Activated T-helper 2 cell treated with anti-CD3 and anti-CD28 coated beads, Interferon-gamma antibody, Interleukin-2, Interleukin-4, amounts not matched to agents 10 μg/mL and 5 μg/mL and 100 μg/mL, durations not matched to agents 14 hours and 24 hours and 36 hours (primary cell): ENCODE data around the gene STRN. TPM values are rescaled to one million over a fixed set of nuclear protein-coding genes. Genes with fewer than 3 reads are reported as not detected.
"Not testable (repeated sequence)": the region's sequence is repeated elsewhere in the genome, so short reads cannot be mapped to it uniquely, and the experiment has no call there.

Experiments used
- DNase-seq: peaks from one replicate; pipeline ENCODE4 v3.0.0; 2021; ENCODE audit warnings: low spot score
- H3K27ac Mint-ChIP-seq: one replicate; pipeline ENCODE4 v1.8.0; 2021; ENCODE audit warnings: mixed read lengths
- H3K27me3 Mint-ChIP-seq: one replicate; pipeline ENCODE4 v1.8.0; 2021; ENCODE audit warnings: low read depth, mixed read lengths
- H3K36me3 Mint-ChIP-seq: one replicate; pipeline ENCODE4 v1.8.0; 2021; ENCODE audit warnings: low read depth, mixed read lengths
- H3K4me1 Mint-ChIP-seq: one replicate; pipeline ENCODE4 v1.8.0; 2021; ENCODE audit warnings: low read depth, mixed read lengths
- H3K4me3 Mint-ChIP-seq: one replicate; pipeline ENCODE4 v1.8.0; 2021; ENCODE audit warnings: low read depth, mild to moderate bottlenecking, moderate library complexity, mixed read lengths
- H3K9me3 Mint-ChIP-seq: one replicate; pipeline ENCODE4 v1.8.0; 2021; ENCODE audit warnings: mixed read lengths
- intact Hi-C: fragments of 100-400 bp; cut with micrococcal nuclease; formaldehyde crosslinking; loops from one replicate; pipeline ENCODE4 v1.15.1; 2023
- total RNA-seq: library from RNA; stranded (reverse); gene quantifications from 2 replicates; pipeline ENCODE4 v1.2.3, GENCODE V29; 2022

Gene STRN
- total RNA-seq, 1 donor from 2014 or later = 27.7 TPM

DNA sequence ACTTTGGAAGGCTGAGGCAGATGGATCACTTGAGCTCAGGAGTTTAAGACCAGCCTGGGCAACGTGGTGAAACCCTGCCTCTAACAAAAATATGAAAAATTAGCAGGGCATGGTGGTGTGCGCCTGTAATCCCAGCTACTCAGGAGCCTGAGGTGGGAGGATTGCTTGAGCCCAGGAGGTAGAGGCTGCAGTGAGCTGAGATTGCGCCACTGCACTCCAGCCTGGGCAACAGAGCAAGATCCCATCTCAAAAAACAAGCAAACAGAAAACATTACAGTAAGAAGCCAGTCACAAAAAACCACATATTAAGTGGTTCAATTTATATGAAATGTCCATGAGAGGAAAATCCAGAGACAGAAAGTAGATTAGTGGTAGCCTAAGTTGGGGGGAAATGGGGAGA, 12.7 kb upstream of the STRN start:
- H3K27ac Mint-ChIP-seq, DNase-seq, H3K4me1 Mint-ChIP-seq, H3K4me3 Mint-ChIP-seq, H3K27me3 Mint-ChIP-seq, H3K9me3 Mint-ChIP-seq, intact Hi-C loops: not testable (repeated sequence)
- H3K36me3 Mint-ChIP-seq = peaks cover 16% of the 10 kb centered on the region

GRCh38 chr2:36976065-36976464, 9.7 kb upstream of the STRN start:
- DNase-seq = no peak
- Mint-ChIP-seq H3K27ac (no peak overlapping the region), H3K4me1 (peaks cover 4% of the 10 kb centered on the region), H3K9me3 (no peaks in the 10 kb centered on the region), H3K4me3 (no peak overlapping the region), H3K27me3 (peaks cover 4% of the 10 kb centered on the region), H3K36me3 (peaks cover 14% of the 10 kb centered on the region)
- intact Hi-C loops = no loop called here

- intact Hi-C loops = no loop called here
- DNase-seq = no peak
- H3K36me3 Mint-ChIP-seq = peaks cover 12% of the 10 kb centered on the region
- peaks cover 4% of the 10 kb centered on the region for H3K4me1 Mint-ChIP-seq
- H3K4me3 Mint-ChIP-seq = no peak overlapping the region
- no peaks in the 10 kb centered on the region for H3K9me3 Mint-ChIP-seq
- H3K27ac Mint-ChIP-seq = no peak overlapping the region
- H3K27me3 Mint-ChIP-seq = peaks cover 4% of the 10 kb centered on the region
Observed at GRCh38 chr2:36975306-36975705, 9.0 kb upstream of the STRN start.

DNA sequence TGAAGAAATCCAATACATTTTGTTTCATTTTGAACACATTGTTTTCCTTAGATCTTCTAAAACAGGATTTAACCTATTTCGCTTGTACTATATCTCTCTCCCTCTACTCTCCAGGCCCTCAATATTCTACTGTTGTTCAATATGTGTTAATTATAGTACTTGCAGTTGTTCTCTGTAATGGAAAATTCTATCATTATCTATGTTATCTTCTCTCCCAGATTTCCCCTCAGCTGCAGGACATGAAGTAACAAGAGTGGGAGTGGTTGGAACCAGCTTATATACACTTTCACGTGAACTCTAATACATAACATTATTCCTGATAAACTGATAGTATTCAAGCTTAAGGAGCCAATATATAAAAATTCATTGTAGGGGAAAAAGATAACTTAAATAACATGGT, 7.0 kb upstream of the STRN start:
- peaks cover 4% of the 10 kb centered on the region for H3K27me3 Mint-ChIP-seq
- peaks cover 5% of the 10 kb centered on the region for H3K4me1 Mint-ChIP-seq
- H3K36me3 Mint-ChIP-seq = peaks cover 5% of the 10 kb centered on the region
- no peak overlapping the region for H3K27ac Mint-ChIP-seq
- intact Hi-C loops = no loop called here
- H3K4me3 Mint-ChIP-seq = no peak overlapping the region
- H3K9me3 Mint-ChIP-seq = no peaks in the 10 kb centered on the region
- DNase-seq = no peak

- Mint-ChIP-seq H3K4me1 (peaks cover 18% of the 10 kb centered on the region), H3K4me3 (no peak overlapping the region), H3K36me3 (no peaks in the 10 kb centered on the region), H3K9me3 (no peaks in the 10 kb centered on the region), H3K27ac (no peak overlapping the region), H3K27me3 (peaks cover 4% of the 10 kb centered on the region)
- DNase-seq = no peak
- intact Hi-C loops = no loop called here
Observed at GRCh38 chr2:36971990-36972389, 5.7 kb upstream of the STRN start.

DNA sequence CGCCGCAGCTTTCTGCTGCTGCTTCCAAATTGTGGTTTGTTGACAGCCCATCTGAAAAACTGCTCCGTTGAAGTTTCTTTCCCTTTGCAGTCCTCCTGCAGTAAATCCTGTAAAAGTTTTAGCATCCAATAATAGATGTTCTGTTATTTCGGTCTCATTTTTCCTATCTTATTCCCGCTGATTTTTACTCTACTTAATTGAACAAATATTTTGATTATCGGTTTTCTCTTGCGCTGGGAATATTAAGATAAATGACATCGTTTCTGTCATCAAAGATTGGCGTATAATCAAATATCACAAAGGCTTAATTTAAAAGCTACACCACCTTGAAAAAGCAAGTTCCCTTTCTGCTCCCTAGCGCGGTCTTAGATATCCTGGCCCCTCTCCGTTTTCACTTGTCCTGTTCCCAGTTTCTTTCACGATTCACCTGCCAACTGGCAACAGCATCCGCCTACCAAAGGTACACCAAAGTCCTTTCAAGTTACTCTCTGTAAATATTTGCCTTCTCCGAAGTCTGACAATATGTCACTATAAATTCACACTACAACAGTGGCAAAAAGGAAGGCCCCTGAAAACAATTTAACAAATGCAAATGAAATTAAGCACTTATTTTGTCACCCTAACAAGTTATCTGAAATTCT, 1.0 kb upstream of the STRN start:
- intact Hi-C loops = loop anchor here (5.0 to 10.0 kb wide), 2 partner anchors 370 to 723 kb away; partner anchors contain the start of gene FEZ2
- Mint-ChIP-seq H3K4me1 (peaks cover 30% of the 10 kb centered on the region), H3K9me3 (no peaks in the 10 kb centered on the region), H3K27me3 (peaks cover 2% of the 10 kb centered on the region), H3K27ac (peak overlapping the region; percentile 96), H3K36me3 (no peaks in the 10 kb centered on the region), H3K4me3 (peak overlapping the region; percentile 94)
- DNase-seq = no peak

- intact Hi-C loops = loop anchor here (1.0 to 10.0 kb wide), 5 partner anchors 118 to 721 kb away; partner anchors contain the start of genes CEBPZ, FEZ2, GPATCH11 and HEATR5B
- peaks cover 8% of the 10 kb centered on the region for H3K36me3 Mint-ChIP-seq
- H3K27ac Mint-ChIP-seq = peak overlapping the region; percentile 88
- H3K9me3 Mint-ChIP-seq = no peaks in the 10 kb centered on the region
- DNase-seq = no peak
- H3K4me3 Mint-ChIP-seq = peak overlapping the region; percentile 96
- peaks cover 36% of the 10 kb centered on the region for H3K4me1 Mint-ChIP-seq
- no peaks in the 10 kb centered on the region for H3K27me3 Mint-ChIP-seq
Observed at GRCh38 chr2:36965751-36966369, 476 bp downstream of the STRN start.

GRCh38 chr2:36965206-36965605, 1.1 kb downstream of the STRN start:
- peak overlapping the region; percentile 88 for H3K27ac Mint-ChIP-seq
- H3K4me3 Mint-ChIP-seq = peak overlapping the region; percentile 96
- H3K9me3 Mint-ChIP-seq = no peaks in the 10 kb centered on the region
- H3K36me3 Mint-ChIP-seq = peaks cover 8% of the 10 kb centered on the region
- intact Hi-C loops = loop anchor here (5.0 to 10.0 kb wide), 2 partner anchors 368 to 720 kb away; partner anchors contain the start of gene FEZ2
- no peak for DNase-seq
- H3K27me3 Mint-ChIP-seq = no peaks in the 10 kb centered on the region
- H3K4me1 Mint-ChIP-seq = peaks cover 38% of the 10 kb centered on the region

GRCh38 chr2:36964496-36965058, 1.8 kb downstream of the STRN start:
- peak overlapping the region; percentile 96 for H3K4me3 Mint-ChIP-seq
- H3K36me3 Mint-ChIP-seq = peaks cover 8% of the 10 kb centered on the region
- no peak for DNase-seq
- intact Hi-C loops = loop anchor here (5.0 to 10.0 kb wide), 2 partner anchors 367 to 720 kb away; partner anchors contain the start of gene FEZ2
- H3K9me3 Mint-ChIP-seq = no peaks in the 10 kb centered on the region
- H3K27me3 Mint-ChIP-seq = no peaks in the 10 kb centered on the region
- H3K27ac Mint-ChIP-seq = no peak overlapping the region
- H3K4me1 Mint-ChIP-seq = peaks cover 39% of the 10 kb centered on the region

- Mint-ChIP-seq H3K36me3 (peaks cover 14% of the 10 kb centered on the region), H3K27ac (no peak overlapping the region), H3K9me3 (no peaks in the 10 kb centered on the region), H3K4me3 (peak overlapping the region; percentile 15), H3K4me1 (peaks cover 46% of the 10 kb centered on the region), H3K27me3 (no peaks in the 10 kb centered on the region)
- DNase-seq = no peak
- intact Hi-C loops = loop anchor here (10.0 kb wide), 1 partner anchor 719 kb away; no protein-coding TSS in a partner anchor
Observed at GRCh38 chr2:36963734-36964133, 2.6 kb downstream of the STRN start.

GRCh38 chr2:36963106-36963505, 3.2 kb downstream of the STRN start:
- Mint-ChIP-seq H3K27me3 (no peaks in the 10 kb centered on the region), H3K4me3 (no peak overlapping the region), H3K36me3 (peaks cover 19% of the 10 kb centered on the region), H3K27ac (no peak overlapping the region), H3K9me3 (no peaks in the 10 kb centered on the region), H3K4me1 (peaks cover 48% of the 10 kb centered on the region)
- DNase-seq = no peak
- intact Hi-C loops = loop anchor here (10.0 kb wide), 1 partner anchor 718 kb away; no protein-coding TSS in a partner anchor

GRCh38 chr2:36960773-36961172, 5.6 kb downstream of the STRN start:
- intact Hi-C loops = loop anchor here (10.0 kb wide), 1 partner anchor 716 kb away; no protein-coding TSS in a partner anchor
- Mint-ChIP-seq H3K9me3 (no peaks in the 10 kb centered on the region), H3K27me3 (no peaks in the 10 kb centered on the region), H3K36me3 (peaks cover 19% of the 10 kb centered on the region), H3K4me3 (no peak overlapping the region), H3K4me1 (peaks cover 36% of the 10 kb centered on the region), H3K27ac (no peak overlapping the region)
- no peak for DNase-seq
